ENCODE measurements around the gene PDGFB. TPM values are rescaled to one million over a fixed set of nuclear protein-coding genes. Genes with fewer than 3 reads are reported as not detected.

The PDGFB gene
- total RNA-seq, 2 experiments from 2014 or later, result 0.45 to 0.69 TPM

GRCh38 chr22:39273950-39274887 lies 29.4 kb upstream of the PDGFB start:
- TF ChIP-seq CTCF (IDR thresholded peaks at IDR 0.05), result no peak
- Mint-ChIP-seq H3K4me1 (ENCODE audit: low read depth) (no peaks in the 10 kb centered on the region), H3K9me3 (no peaks in the 10 kb centered on the region), H3K4me3 (no peak overlapping the region), H3K27ac (no peak overlapping the region), H3K36me3 (ENCODE audit: low read depth) (no peaks in the 10 kb centered on the region), H3K27me3 (peaks cover 9% of the 10 kb centered on the region)
- no peak overlapping the region for H3K27ac ChIP-seq (ENCODE audit: low read depth in 1 of 2, low read length in 2 of 2)
- POLR2A ChIA-PET, result no interaction called here
- ATAC-seq (ENCODE audit: poor library complexity) (no peak), DNase-seq (no peak)
- H3K27me3 ChIP-seq (ENCODE audit: control insufficient read depth in 1 of 2, insufficient read depth in 2 of 2, low read length in 2 of 2), result peaks cover 0 to 2% of the 10 kb centered on the region in 2 experiments
- no peaks in the 10 kb centered on the region for H3K4me1 ChIP-seq (ENCODE audit: insufficient read depth, low read length)
- H3K36me3 ChIP-seq (ENCODE audit: insufficient read depth, low read length), result no peaks in the 10 kb centered on the region
- peaks cover 0 to 16% of the 10 kb centered on the region in 2 experiments for H3K9me3 ChIP-seq (ENCODE audit: control insufficient read depth in 1 of 2, insufficient read depth in 1 of 2, low read length in 2 of 2)
- CTCF ChIA-PET, result no interaction called here
- intact Hi-C loops (cut with DNase I, micrococcal nuclease), result no loop called here
- H3K4me3 ChIP-seq (ENCODE audit: low read length), result no peak overlapping the region

- Mint-ChIP-seq H3K4me1 (ENCODE audit: low read depth) (no peaks in the 10 kb centered on the region), H3K27ac (no peak overlapping the region)
These were observed 26.0 kb upstream of the PDGFB start for GRCh38 chr22:39270792-39271191.

GRCh38 chr22:39270280-39270679 lies 25.5 kb upstream of the PDGFB start:
- CTCF ChIA-PET, result no interaction called here
- Mint-ChIP-seq H3K27ac (no peak overlapping the region), H3K4me1 (ENCODE audit: low read depth) (no peaks in the 10 kb centered on the region), H3K4me3 (no peak overlapping the region), H3K27me3 (no peaks in the 10 kb centered on the region), H3K9me3 (no peaks in the 10 kb centered on the region), H3K36me3 (ENCODE audit: low read depth) (no peaks in the 10 kb centered on the region)
- H3K9me3 ChIP-seq (ENCODE audit: control insufficient read depth in 1 of 2, insufficient read depth in 1 of 2, low read length in 2 of 2), result peaks cover 0 to 10% of the 10 kb centered on the region in 2 experiments
- H3K27me3 ChIP-seq (ENCODE audit: control insufficient read depth in 1 of 2, insufficient read depth in 2 of 2, low read length in 2 of 2), result no peaks in the 10 kb centered on the region
- no peak for TF ChIP-seq CTCF (IDR thresholded peaks at IDR 0.05)
- ATAC-seq (ENCODE audit: poor library complexity), result no peak
- H3K36me3 ChIP-seq (ENCODE audit: insufficient read depth, low read length), result no peaks in the 10 kb centered on the region
- intact Hi-C loops (cut with DNase I, micrococcal nuclease), result no loop called here
- H3K27ac ChIP-seq (ENCODE audit: low read depth in 1 of 2, low read length in 2 of 2), result no peak overlapping the region
- no peak for DNase-seq
- no peak overlapping the region for H3K4me3 ChIP-seq (ENCODE audit: low read length)
- no peaks in the 10 kb centered on the region for H3K4me1 ChIP-seq (ENCODE audit: insufficient read depth, low read length)
- POLR2A ChIA-PET, result no interaction called here

More at GRCh38 chr22:39270792-39271191, 26.0 kb upstream of the PDGFB start:
- Histone ChIP-seq H3K9me3 (ENCODE audit: control insufficient read depth in 1 of 2, insufficient read depth in 1 of 2, low read length in 2 of 2) (peaks cover 0 to 10% of the 10 kb centered on the region in 2 experiments), H3K27ac (ENCODE audit: low read depth in 1 of 2, low read length in 2 of 2) (no peak overlapping the region), H3K27me3 (ENCODE audit: control insufficient read depth in 1 of 2, insufficient read depth in 2 of 2, low read length in 2 of 2) (no peaks in the 10 kb centered on the region), H3K36me3 (ENCODE audit: insufficient read depth, low read length) (no peaks in the 10 kb centered on the region), H3K4me3 (ENCODE audit: low read length) (no peak overlapping the region), H3K4me1 (ENCODE audit: insufficient read depth, low read length) (no peaks in the 10 kb centered on the region)
- TF ChIP-seq CTCF (IDR thresholded peaks at IDR 0.05), result no peak
- CTCF ChIA-PET, result no interaction called here
- intact Hi-C loops (cut with DNase I, micrococcal nuclease), result no loop called here
- Mint-ChIP-seq H3K9me3 (no peaks in the 10 kb centered on the region), H3K36me3 (ENCODE audit: low read depth) (no peaks in the 10 kb centered on the region), H3K4me3 (no peak overlapping the region), H3K27me3 (no peaks in the 10 kb centered on the region)
- ATAC-seq (ENCODE audit: poor library complexity) (no peak), DNase-seq (no peak)
- POLR2A ChIA-PET, result no interaction called here

Measured in CD4-positive, alpha-beta T cell (primary cell).